BLaER1 treated with 17β-estradiol and CSF1 and Interleukin-3, amounts not matched to agents 10 nM and 100 nM (cell line): ENCODE data around the gene ASCL2.

ENCODE experiments used
- H3K27ac ChIP-seq, 11 experiments: shearing (Covaris generic); formaldehyde crosslinking; 2 replicates each; pipeline ENCODE4 v1.8.1; 2022
- H3K27me3 ChIP-seq, 11 experiments: shearing (Covaris generic); formaldehyde crosslinking; 2 replicates each; pipeline ENCODE4 v1.8.1; 2022
- H3K36me3 ChIP-seq, 11 experiments: shearing (Covaris generic); formaldehyde crosslinking; 2 replicates each; pipeline ENCODE4 v1.8.1; 2022
- H3K4me1 ChIP-seq, 10 experiments: shearing (Covaris generic); formaldehyde crosslinking; 2 replicates each; pipeline ENCODE4 v1.8.1; 2022
- H3K4me2 ChIP-seq, 11 experiments: shearing (Covaris generic); formaldehyde crosslinking; 2 replicates each; pipeline ENCODE4 v1.8.1; 2022
- H3K4me3 ChIP-seq, 10 experiments: shearing (Covaris generic); formaldehyde crosslinking; 2 replicates each; pipeline ENCODE4 v1.8.1; 2022
- H3K9ac ChIP-seq, 11 experiments: shearing (Covaris generic); formaldehyde crosslinking; 2 replicates each; pipeline ENCODE4 v1.8.1; 2022
- H3K9me3 ChIP-seq, 11 experiments: shearing (Covaris generic); formaldehyde crosslinking; replicated peaks in 1 of 11; 2 replicates each; pipeline ENCODE4 v1.8.1; 2022
- H4K20me1 ChIP-seq, 11 experiments: shearing (Covaris generic); formaldehyde crosslinking; 2 replicates each; pipeline ENCODE4 v1.8.1; 2022
- Cebpa-rat ChIP-seq, 11 experiments: shearing (Covaris generic); IDR thresholded peaks; 2 replicates each; pipeline ENCODE4 v1.8.1; 2022

The ASCL2 gene

GRCh38 chr11:2310786-2311352 lies 40.5 kb upstream of the ASCL2 start:
- H3K36me3 ChIP-seq: no peaks in the 10 kb centered on the region
- H4K20me1 ChIP-seq: peaks cover 0 to 5% (median 0%) of the 10 kb centered on the region in 11 experiments; a peak in 1 of 22 replicates
- H3K9ac ChIP-seq: no peak overlapping the region
- no peak overlapping the region; a peak in 2 of 22 replicates for H3K27ac ChIP-seq
- no peaks in the 10 kb centered on the region for H3K9me3 ChIP-seq
- TF ChIP-seq Cebpa-rat (IDR thresholded peaks at IDR 0.05): no peak
- H3K4me2 ChIP-seq: no peak overlapping the region
- H3K27me3 ChIP-seq: no peaks in the 10 kb centered on the region
- H3K4me3 ChIP-seq: no peak overlapping the region
- H3K4me1 ChIP-seq: peaks cover 42 to 63% (median 53%) of the 10 kb centered on the region in 10 experiments

GRCh38 chr11:2310073-2310785 lies 39.8 kb upstream of the ASCL2 start:
- H3K4me1 ChIP-seq: peaks cover 42 to 63% (median 53%) of the 10 kb centered on the region in 10 experiments
- H3K27me3 ChIP-seq: no peaks in the 10 kb centered on the region
- TF ChIP-seq Cebpa-rat (IDR thresholded peaks at IDR 0.05): no peak

GRCh38 chr11:2309251-2310072 lies 39.1 kb upstream of the ASCL2 start:
- H4K20me1 ChIP-seq: peaks cover 0 to 10% (median 0%) of the 10 kb centered on the region in 11 experiments; a peak in 1 of 22 replicates
- H3K36me3 ChIP-seq: no peaks in the 10 kb centered on the region
- no peak overlapping the region for H3K4me2 ChIP-seq
- H3K4me1 ChIP-seq: peaks cover 41 to 64% (median 53%) of the 10 kb centered on the region in 10 experiments
- TF ChIP-seq Cebpa-rat (IDR thresholded peaks at IDR 0.05): no peak
- no peak overlapping the region for H3K4me3 ChIP-seq
- H3K27me3 ChIP-seq: no peaks in the 10 kb centered on the region
- no peak overlapping the region for H3K27ac ChIP-seq
- H3K9ac ChIP-seq: 0 out of 22 replicates have a peak overlapping the region, but pooled peaks of 1 of the 11 experiments have one; percentile 15
- H3K9me3 ChIP-seq: no peaks in the 10 kb centered on the region

More at GRCh38 chr11:2310073-2310785, 39.8 kb upstream of the ASCL2 start:
- Histone ChIP-seq H4K20me1 (peaks cover 0 to 10% (median 0%) of the 10 kb centered on the region in 11 experiments; a peak in 1 of 22 replicates), H3K9ac (no peak overlapping the region), H3K4me3 (no peak overlapping the region), H3K27ac (peak overlapping the region in 1 of 11 experiments; percentile 26; a peak in 2 of 22 replicates), H3K36me3 (no peaks in the 10 kb centered on the region), H3K9me3 (no peaks in the 10 kb centered on the region), H3K4me2 (no peak overlapping the region)

- H3K9me3 ChIP-seq: no peaks in the 10 kb centered on the region
- no peaks in the 10 kb centered on the region for H3K27me3 ChIP-seq
- no peaks in the 10 kb centered on the region for H3K36me3 ChIP-seq
- H3K4me2 ChIP-seq: no peak overlapping the region
- H3K4me3 ChIP-seq: no peak overlapping the region
- no peak overlapping the region for H3K27ac ChIP-seq
- peaks cover 0 to 10% (median 0%) of the 10 kb centered on the region in 11 experiments; a peak in 1 of 22 replicates for H4K20me1 ChIP-seq
- no peak for TF ChIP-seq Cebpa-rat (IDR thresholded peaks at IDR 0.05)
- peaks cover 38 to 64% (median 52%) of the 10 kb centered on the region in 10 experiments for H3K4me1 ChIP-seq
- no peak overlapping the region for H3K9ac ChIP-seq
Observed at GRCh38 chr11:2308713-2309112, 38.3 kb upstream of the ASCL2 start.

- Histone ChIP-seq H3K27ac (peak overlapping the region in 4 of 11 experiments; percentile 9 to 53 (median 33); a peak in 9 of 22 replicates), H3K9me3 (no peaks in the 10 kb centered on the region), H3K4me1 (peaks cover 45 to 65% (median 55%) of the 10 kb centered on the region in 10 experiments), H3K27me3 (no peaks in the 10 kb centered on the region), H3K4me3 (no peak overlapping the region), H4K20me1 (peaks cover 0 to 10% (median 0%) of the 10 kb centered on the region in 11 experiments; a peak in 1 of 22 replicates), H3K36me3 (no peaks in the 10 kb centered on the region), H3K4me2 (peak overlapping the region; percentile 50 to 91 (median 75); a peak in 20 of 22 replicates), H3K9ac (peak overlapping the region in 7 of 11 experiments; percentile 5 to 57 (median 42); a peak in 9 of 22 replicates)
- no peak for TF ChIP-seq Cebpa-rat (IDR thresholded peaks at IDR 0.05)
Observed at GRCh38 chr11:2307501-2308331, 37.3 kb upstream of the ASCL2 start.

- peaks cover 0 to 10% (median 0%) of the 10 kb centered on the region in 11 experiments; a peak in 1 of 22 replicates for H4K20me1 ChIP-seq
- 0 out of 20 replicates have a peak overlapping the region, but pooled peaks of 1 of the 10 experiments have one; percentile 28 for H3K4me3 ChIP-seq
- peaks cover 52 to 65% (median 58%) of the 10 kb centered on the region in 10 experiments for H3K4me1 ChIP-seq
- H3K9me3 ChIP-seq: no peaks in the 10 kb centered on the region
- TF ChIP-seq Cebpa-rat (IDR thresholded peaks at IDR 0.05): no peak
- H3K27ac ChIP-seq: peak overlapping the region in 5 of 11 experiments; percentile 9 to 53 (median 32); a peak in 9 of 22 replicates
- H3K9ac ChIP-seq: peak overlapping the region in 7 of 11 experiments; percentile 5 to 57 (median 42); a peak in 11 of 22 replicates
- no peaks in the 10 kb centered on the region for H3K36me3 ChIP-seq
- H3K4me2 ChIP-seq: peak overlapping the region; percentile 50 to 91 (median 75); a peak in 21 of 22 replicates
- no peaks in the 10 kb centered on the region; a peak in 1 of 22 replicates for H3K27me3 ChIP-seq
Observed at GRCh38 chr11:2306877-2307500, 36.6 kb upstream of the ASCL2 start.

GRCh38 chr11:2306452-2306823 lies 36.0 kb upstream of the ASCL2 start:
- Histone ChIP-seq H3K27me3 (peaks cover 0 to 4% (median 0%) of the 10 kb centered on the region in 11 experiments; a peak in 1 of 22 replicates), H3K27ac (peak overlapping the region in 9 of 11 experiments; percentile 4 to 71 (median 51); a peak in 14 of 22 replicates), H3K9me3 (no peaks in the 10 kb centered on the region), H3K4me3 (peak overlapping the region in 4 of 10 experiments; percentile 22 to 46 (median 32); a peak in 4 of 20 replicates), H3K4me1 (peaks cover 58 to 66% (median 62%) of the 10 kb centered on the region in 10 experiments), H3K36me3 (no peaks in the 10 kb centered on the region), H3K4me2 (peak overlapping the region; percentile 47 to 100 (median 83)), H4K20me1 (peaks cover 0 to 9% (median 0%) of the 10 kb centered on the region in 11 experiments; a peak in 2 of 22 replicates), H3K9ac (peak overlapping the region in 10 of 11 experiments; percentile 4 to 70 (median 53); a peak in 16 of 22 replicates)
- no peak for TF ChIP-seq Cebpa-rat (IDR thresholded peaks at IDR 0.05)
